Kidney (tissue), 14 donors: ENCODE measurements around the gene STAB2. TPM values are rescaled to one million over a fixed set of nuclear protein-coding genes. Genes with fewer than 3 reads are reported as not detected.

ENCODE experiments used
- DNase-seq, 5 donors: peaks; one replicate each; pipeline ENCODE4 v3.0.0-alpha.2; 2013 to 2020
- FAIRE-seq: peaks from 2 replicates; lab custom pipeline; 2012; peaks lifted over from hg19 to GRCh38; lab: Jason Lieb, UNC
- H3K27ac ChIP-seq, 2 donors: one replicate each; pipeline ENCODE4 v1.7.0; 2013; ENCODE audit warnings: low read depth in 2 of 2, low read length in 2 of 2, inconsistent platforms in 1 of 2
- H3K27me3 ChIP-seq: one replicate; pipeline ENCODE4 v1.7.1; 2013; ENCODE audit warnings: low read length, inconsistent platforms; ENCODE audit not compliant: control insufficient read depth, insufficient read depth
- H3K36me3 ChIP-seq, 3 donors: one replicate each; pipeline versions ENCODE4 v1.7.0 to v1.7.1; 2013; ENCODE audit warnings: low read length in 3 of 3, control low read depth in 1 of 3, inconsistent platforms in 1 of 3; ENCODE audit not compliant: insufficient read depth in 3 of 3, control insufficient read depth in 2 of 3
- H3K4me1 ChIP-seq, 3 donors: one replicate each; pipeline versions ENCODE4 v1.7.0 to v1.7.1; 2013; ENCODE audit warnings: low read length in 3 of 3, inconsistent platforms in 1 of 3, low read depth in 1 of 3; ENCODE audit not compliant: control insufficient read depth in 2 of 3, insufficient read depth in 2 of 3
- H3K4me3 ChIP-seq, 3 donors: one replicate each; pipeline versions ENCODE4 v1.7.0 to v1.8.1; 2013; ENCODE audit warnings: low read length in 3 of 3, control low read depth in 1 of 3, inconsistent platforms in 1 of 3
- H3K9ac ChIP-seq, 3 donors: one replicate each; pipeline versions ENCODE4 v1.7.0 to v1.7.1; 2013; ENCODE audit warnings: low read length in 3 of 3, control low read depth in 1 of 3, inconsistent platforms in 1 of 3
- H3K9me3 ChIP-seq, 3 donors: one replicate each; pipeline versions ENCODE4 v1.7.0 to v1.7.1; 2013; ENCODE audit warnings: low read length in 3 of 3, control low read depth in 1 of 3, inconsistent platforms in 1 of 3; ENCODE audit not compliant: control insufficient read depth in 2 of 3, insufficient read depth in 1 of 3
- CTCF ChIP-seq: IDR thresholded peaks from 3 replicates; pipeline ENCODE4 v1.5.1; 2012; ENCODE audit warnings: mild to moderate bottlenecking, moderate library complexity, borderline replicate concordance; ENCODE audit not compliant: insufficient read depth; ENCODE audit errors: extremely low read depth
- intact Hi-C: fragments of 100-400 bp; cut with DNase I; formaldehyde crosslinking; loops from one replicate; pipeline ENCODE4 v1.11.1; 2022
- polyA plus RNA-seq: library from polyadenylated mRNA; stranded (reverse); fragments of 350-450 nt; fragmentation: Illumina TruSeq; extraction: RNeasy Lipid Tissue Mini Kit (QIAGEN cat#74804); gene quantifications from one replicate; pipeline ENCODE4 v1.2.3, GENCODE V29; 2014; ENCODE audit warnings: low read depth, low replicate concordance; ENCODE audit not compliant: insufficient read depth
- total RNA-seq: library from RNA; stranded (reverse); fragmentation: NEBNext Ultra II Directional; extraction: Animal tissue kit (Norgen Biotek cat#: 25700); gene quantifications from one replicate; pipeline ENCODE4 v1.2.1, GENCODE V29; 2021
- donor health status: control.
- donor health status: control.
- donor health status: control.
- donor health status: control.
- donor health status: control.
- donor health status: DM: yes; HTN: yes; CAD: no.
- donor health status: Normal renal cell carcinoma (clear cell type).

STAB2 gene
- total and polyA plus RNA-seq, 2 donors from 2014 or later, result 0.16 TPM; not detected in 1

- Histone ChIP-seq H3K9ac (no peak overlapping the region), H3K36me3 (no peaks in the 10 kb centered on the region), H3K9me3 (peaks cover 0 to 3% (median 0%) of the 10 kb centered on the region in 3 donors), H3K4me1 (no peaks in the 10 kb centered on the region), H3K27me3 (no peaks in the 10 kb centered on the region), H3K4me3 (no peak overlapping the region), H3K27ac (no peak overlapping the region)
- intact Hi-C loops, result loop anchor here (10.0 kb wide), 1 partner anchor 221 kb away; the partner anchor contains the start of gene NT5DC3
- no peak for FAIRE-seq
- no peak for TF ChIP-seq CTCF
- no peak for DNase-seq
Observed at GRCh38 chr12:103623716-103624115, 36.6 kb downstream of the STAB2 start.

- DNase-seq (peak in 3 of 5 donors; percentile 31 to 47 (median 37)), FAIRE-seq (no peak)
- Histone ChIP-seq H3K27me3 (no peaks in the 10 kb centered on the region), H3K4me1 (no peaks in the 10 kb centered on the region), H3K9me3 (peaks cover 0 to 3% (median 0%) of the 10 kb centered on the region in 3 donors), H3K36me3 (no peaks in the 10 kb centered on the region), H3K27ac (no peak overlapping the region), H3K4me3 (no peak overlapping the region), H3K9ac (no peak overlapping the region)
- intact Hi-C loops, result loop anchor here (10.0 kb wide), 1 partner anchor 218 kb away; the partner anchor contains the start of gene NT5DC3
- TF ChIP-seq CTCF, result no peak
Observed at GRCh38 chr12:103626498-103626897, 39.4 kb downstream of the STAB2 start.

- no peak overlapping the region for H3K27ac ChIP-seq
- H3K27me3 ChIP-seq, result no peaks in the 10 kb centered on the region
- no peak overlapping the region for H3K9ac ChIP-seq
Observed at GRCh38 chr12:103627189-103627855, 40.2 kb downstream of the STAB2 start.

More at GRCh38 chr12:103627189-103627855, 40.2 kb downstream of the STAB2 start:
- Histone ChIP-seq H3K36me3 (no peaks in the 10 kb centered on the region), H3K4me3 (no peak overlapping the region), H3K9me3 (peaks cover 0 to 3% (median 0%) of the 10 kb centered on the region in 3 donors), H3K4me1 (no peaks in the 10 kb centered on the region)
- DNase-seq (no peak), FAIRE-seq (no peak)
- TF ChIP-seq CTCF, result no peak
- intact Hi-C loops, result loop anchor here (10.0 kb wide), 1 partner anchor 217 kb away; the partner anchor contains the start of gene NT5DC3
